ENCODE data around the gene PHACTR3.
"Not testable (repeated sequence)": the region's sequence is repeated elsewhere in the genome, so short reads cannot be mapped to it uniquely, and the experiment has no call there.

The PHACTR3 gene

GRCh38 chr20:59617221-59617620, 12.9 kb downstream of the PHACTR3 start:
- no peak for TF ChIP-seq CTCF (IDR thresholded peaks at IDR 0.05)
- Histone ChIP-seq H3K27ac (no peak overlapping the region), H3K36me3 (ENCODE audit: control insufficient read depth, insufficient read depth, low read length) (no peaks in the 10 kb centered on the region), H3K4me2 (ENCODE audit: low read length) (no peak overlapping the region), H3K4me1 (no peaks in the 10 kb centered on the region), H3K9me3 (ENCODE audit: control insufficient read depth, low read length) (no peaks in the 10 kb centered on the region), H3K27me3 (ENCODE audit: control insufficient read depth, insufficient read depth, low read length) (no peaks in the 10 kb centered on the region), H3K4me3 (ENCODE audit: low read depth, low read length) (no peak overlapping the region), H2AFZ (no peak overlapping the region), H3K9ac (no peak overlapping the region), H3K79me2 (no peaks in the 10 kb centered on the region)

GRCh38 chr20:59618131-59618530, 13.8 kb downstream of the PHACTR3 start:
- Histone ChIP-seq H3K4me2 (ENCODE audit: low read length) (no peak overlapping the region), H3K27me3 (ENCODE audit: control insufficient read depth, insufficient read depth, low read length) (no peaks in the 10 kb centered on the region), H3K9me3 (ENCODE audit: control insufficient read depth, low read length) (no peaks in the 10 kb centered on the region), H3K27ac (no peak overlapping the region), H3K4me3 (ENCODE audit: low read depth, low read length) (no peak overlapping the region), H3K36me3 (ENCODE audit: control insufficient read depth, insufficient read depth, low read length) (no peaks in the 10 kb centered on the region), H2AFZ (no peak overlapping the region), H3K9ac (no peak overlapping the region), H3K4me1 (no peaks in the 10 kb centered on the region), H3K79me2 (no peaks in the 10 kb centered on the region)
- no peak for TF ChIP-seq CTCF (IDR thresholded peaks at IDR 0.05)

- not testable (repeated sequence) for H3K9ac ChIP-seq; H3K4me3 ChIP-seq (ENCODE audit: low read depth, low read length); H2AFZ ChIP-seq; H3K36me3 ChIP-seq (ENCODE audit: control insufficient read depth, insufficient read depth, low read length); H3K4me2 ChIP-seq (ENCODE audit: low read length); H3K27me3 ChIP-seq (ENCODE audit: control insufficient read depth, insufficient read depth, low read length); H3K4me1 ChIP-seq; H3K27ac ChIP-seq; H3K9me3 ChIP-seq (ENCODE audit: control insufficient read depth, low read length); H3K79me2 ChIP-seq
These were observed 14.2 kb downstream of the PHACTR3 start for GRCh38 chr20:59618585-59618984.

- no peaks in the 10 kb centered on the region for H3K4me1 ChIP-seq
- H3K27me3 ChIP-seq (ENCODE audit: control insufficient read depth, insufficient read depth, low read length): no peaks in the 10 kb centered on the region
- H3K79me2 ChIP-seq: no peaks in the 10 kb centered on the region
- H3K9ac ChIP-seq: no peak overlapping the region
- TF ChIP-seq CTCF (IDR thresholded peaks at IDR 0.05): no peak
- H3K4me3 ChIP-seq (ENCODE audit: low read depth, low read length): no peak overlapping the region
- H2AFZ ChIP-seq: no peak overlapping the region
- no peaks in the 10 kb centered on the region for H3K9me3 ChIP-seq (ENCODE audit: control insufficient read depth, low read length)
- H3K27ac ChIP-seq: no peak overlapping the region
- no peak overlapping the region for H3K4me2 ChIP-seq (ENCODE audit: low read length)
- H3K36me3 ChIP-seq (ENCODE audit: control insufficient read depth, insufficient read depth, low read length): no peaks in the 10 kb centered on the region
These were observed 16.6 kb downstream of the PHACTR3 start for GRCh38 chr20:59620860-59621505.

- TF ChIP-seq CTCF (IDR thresholded peaks at IDR 0.05): no peak
- Histone ChIP-seq H2AFZ (no peak overlapping the region), H3K36me3 (ENCODE audit: control insufficient read depth, insufficient read depth, low read length) (no peaks in the 10 kb centered on the region), H3K4me2 (ENCODE audit: low read length) (no peak overlapping the region), H3K27ac (no peak overlapping the region), H3K79me2 (no peaks in the 10 kb centered on the region), H3K9me3 (ENCODE audit: control insufficient read depth, low read length) (no peaks in the 10 kb centered on the region), H3K9ac (no peak overlapping the region), H3K4me3 (ENCODE audit: low read depth, low read length) (no peak overlapping the region), H3K4me1 (no peaks in the 10 kb centered on the region), H3K27me3 (ENCODE audit: control insufficient read depth, insufficient read depth, low read length) (no peaks in the 10 kb centered on the region)
These were observed 18.2 kb downstream of the PHACTR3 start for GRCh38 chr20:59622496-59622895.

Data from parathyroid adenoma (tissue), 2 donors.